Muscle of arm (tissue), 12 donors: ENCODE results near the gene TXNDC8. TPM values are rescaled to one million over a fixed set of nuclear protein-coding genes. Genes with fewer than 3 reads are reported as not detected.
"Not testable (repeated sequence)": the region's sequence is repeated elsewhere in the genome, so short reads cannot be mapped to it uniquely, and the experiment has no call there.

Source experiments
- DNase-seq: peaks from one replicate; pipeline ENCODE4 v3.0.0-alpha.2; 2013
- polyA plus RNA-seq, 12 donors: library from polyadenylated mRNA; unstranded; fragments of 120-200 nt; gene quantifications; one replicate each; pipeline ENCODE4 v1.2.1, GENCODE V29; 2013; ENCODE audit not compliant: insufficient read length in 12 of 12

Gene TXNDC8
- polyA plus RNA-seq, 12 donors = not detected

GRCh38 chr9:110327716-110328115 lies 9.9 kb downstream of the TXNDC8 start:
- DNase-seq = no peak

GRCh38 chr9:110323818-110324217 lies 13.8 kb downstream of the TXNDC8 start:
- DNase-seq = no peak

- no peak for DNase-seq
These were observed 16.8 kb downstream of the TXNDC8 start for GRCh38 chr9:110320651-110321445.

GRCh38 chr9:110319781-110320492 lies 17.7 kb downstream of the TXNDC8 start:
- DNase-seq = no peak

- no peak for DNase-seq
These were observed 19.8 kb downstream of the TXNDC8 start for GRCh38 chr9:110317911-110318310.

GRCh38 chr9:110316261-110317075 lies 21.2 kb downstream of the TXNDC8 start:
- no peak for DNase-seq

GRCh38 chr9:110311978-110312377 lies 25.7 kb downstream of the TXNDC8 start:
- DNase-seq = not testable (repeated sequence)

- DNase-seq = no peak
These were observed 28.0 kb downstream of the TXNDC8 start for GRCh38 chr9:110309681-110310080.

- no peak for DNase-seq
These were observed 29.0 kb downstream of the TXNDC8 start for GRCh38 chr9:110308633-110309038.

- no peak for DNase-seq
These were observed 30.5 kb downstream of the TXNDC8 start for GRCh38 chr9:110307191-110307590.

GRCh38 chr9:110303133-110303532 lies 34.5 kb downstream of the TXNDC8 start:
- DNase-seq = no peak

- no peak for DNase-seq
These were observed 39.5 kb downstream of the TXNDC8 start for GRCh38 chr9:110298043-110298605.

GRCh38 chr9:110293248-110293647 lies 44.4 kb downstream of the TXNDC8 start:
- no peak for DNase-seq

- DNase-seq = no peak
These were observed 45.6 kb downstream of the TXNDC8 start for GRCh38 chr9:110291921-110292557.

GRCh38 chr9:110290001-110290400 lies 47.7 kb downstream of the TXNDC8 start:
- no peak for DNase-seq

- no peak for DNase-seq
These were observed 49.2 kb downstream of the TXNDC8 start for GRCh38 chr9:110288503-110288902.

- no peak for DNase-seq
These were observed 50.4 kb downstream of the TXNDC8 start for GRCh38 chr9:110287289-110287680.

- no peak for DNase-seq
These were observed 53.3 kb downstream of the TXNDC8 start for GRCh38 chr9:110284211-110284844.

GRCh38 chr9:110283751-110284150 lies 53.9 kb downstream of the TXNDC8 start:
- no peak for DNase-seq

GRCh38 chr9:110282739-110283081 lies 55.0 kb downstream of the TXNDC8 start:
- DNase-seq = no peak
